NB4 (cell line): ENCODE measurements around the gene CRYGD.

Experiments used
- DNase-seq: peaks from one replicate; pipeline ENCODE4 v3.0.0; 2010; ENCODE audit warnings: low read depth
- H3K4me3 ChIP-seq: one replicate; pipeline ENCODE4 v1.5.1; 2011; ENCODE audit warnings: mild to moderate bottlenecking, low read depth, low read length, moderate library complexity
- MYC ChIP-seq: IDR thresholded peaks from 2 replicates; pipeline ENCODE4 v1.6.1; 2011; ENCODE audit warnings: low read depth, low read length
- POLR2A ChIP-seq: IDR thresholded peaks from 2 replicates; pipeline ENCODE4 v1.6.1; 2011; ENCODE audit warnings: mild to moderate bottlenecking; ENCODE audit not compliant: insufficient read length; ENCODE audit errors: extremely low read depth
- TF ChIP-seq, protein P1 (sequence below): IDR thresholded peaks from one replicate; pipeline ENCODE4 v1.5.1; 2012; ENCODE audit warnings: low read depth, low read length
- TF ChIP-seq, protein P2 (sequence below): IDR thresholded peaks from 2 replicates; pipeline ENCODE4 v1.6.1; 2011; ENCODE audit warnings: low read depth, low read length

Gene CRYGD

DNA sequence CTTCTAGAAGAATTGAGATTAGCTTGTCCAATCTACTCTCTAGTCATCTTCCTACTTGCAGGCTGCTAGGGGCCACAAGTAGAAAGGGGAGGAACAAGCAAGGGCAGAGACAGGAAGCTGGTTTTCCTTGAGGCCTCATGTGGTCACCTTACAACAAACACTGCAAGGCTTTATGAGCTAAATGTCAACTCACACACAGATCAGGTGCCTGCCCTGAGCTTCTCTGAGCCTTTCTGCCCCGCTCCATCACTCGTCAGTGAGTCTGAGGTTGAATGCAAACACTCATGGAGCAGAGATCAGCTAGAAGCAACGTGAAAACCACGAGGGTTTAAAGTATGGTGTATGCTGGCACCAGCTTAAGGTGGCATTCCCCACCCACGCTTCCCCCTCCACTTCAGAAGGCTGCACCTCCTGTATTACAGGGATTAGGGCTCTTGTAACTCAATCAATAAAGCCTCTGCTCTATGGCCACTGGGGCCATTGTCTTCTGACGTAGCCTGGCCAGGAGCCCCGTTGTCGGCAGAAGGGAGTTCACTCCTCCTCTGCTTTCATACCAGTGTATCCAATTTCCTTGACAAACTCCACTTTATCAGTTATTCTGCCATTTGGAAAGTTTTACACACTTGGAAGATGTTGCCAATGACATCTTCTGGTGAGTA, 10.7 kb upstream of the CRYGD start:
- TF ChIP-seq, protein P1, sequence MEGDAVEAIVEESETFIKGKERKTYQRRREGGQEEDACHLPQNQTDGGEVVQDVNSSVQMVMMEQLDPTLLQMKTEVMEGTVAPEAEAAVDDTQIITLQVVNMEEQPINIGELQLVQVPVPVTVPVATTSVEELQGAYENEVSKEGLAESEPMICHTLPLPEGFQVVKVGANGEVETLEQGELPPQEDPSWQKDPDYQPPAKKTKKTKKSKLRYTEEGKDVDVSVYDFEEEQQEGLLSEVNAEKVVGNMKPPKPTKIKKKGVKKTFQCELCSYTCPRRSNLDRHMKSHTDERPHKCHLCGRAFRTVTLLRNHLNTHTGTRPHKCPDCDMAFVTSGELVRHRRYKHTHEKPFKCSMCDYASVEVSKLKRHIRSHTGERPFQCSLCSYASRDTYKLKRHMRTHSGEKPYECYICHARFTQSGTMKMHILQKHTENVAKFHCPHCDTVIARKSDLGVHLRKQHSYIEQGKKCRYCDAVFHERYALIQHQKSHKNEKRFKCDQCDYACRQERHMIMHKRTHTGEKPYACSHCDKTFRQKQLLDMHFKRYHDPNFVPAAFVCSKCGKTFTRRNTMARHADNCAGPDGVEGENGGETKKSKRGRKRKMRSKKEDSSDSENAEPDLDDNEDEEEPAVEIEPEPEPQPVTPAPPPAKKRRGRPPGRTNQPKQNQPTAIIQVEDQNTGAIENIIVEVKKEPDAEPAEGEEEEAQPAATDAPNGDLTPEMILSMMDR, result no peak
- TF ChIP-seq, protein P2, sequence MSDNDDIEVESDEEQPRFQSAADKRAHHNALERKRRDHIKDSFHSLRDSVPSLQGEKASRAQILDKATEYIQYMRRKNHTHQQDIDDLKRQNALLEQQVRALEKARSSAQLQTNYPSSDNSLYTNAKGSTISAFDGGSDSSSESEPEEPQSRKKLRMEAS, result peak; percentile 42; the same call in 1 of the 2 replicates
- no peak for TF ChIP-seq POLR2A
- no peak; the same call in 1 of the 2 replicates for TF ChIP-seq MYC
- H3K4me3 ChIP-seq, result no peak overlapping the region
- peak; percentile 88 for DNase-seq

DNA sequence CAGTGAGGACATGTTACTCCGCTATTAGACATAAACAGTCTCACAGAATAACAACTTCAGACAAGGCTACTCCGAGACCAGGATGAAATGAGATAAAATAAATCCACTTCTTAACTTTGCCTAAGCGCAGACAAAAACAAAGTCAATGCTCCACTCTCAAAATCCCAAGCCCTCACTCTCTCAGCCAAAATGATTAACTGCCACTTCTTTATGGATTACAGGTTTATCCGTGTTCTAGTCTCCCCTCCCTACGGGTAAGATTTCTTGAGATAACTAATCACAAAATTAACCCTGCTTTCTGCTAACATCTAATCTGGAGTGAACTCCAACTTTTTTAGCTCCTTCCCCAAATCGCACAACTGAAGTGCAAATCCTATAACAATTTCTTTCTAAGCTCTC, 6.4 kb upstream of the CRYGD start:
- TF ChIP-seq, protein P2, result no peak
- TF ChIP-seq, protein P1, result no peak
- no peak for TF ChIP-seq POLR2A
- no peak for TF ChIP-seq MYC
- no peak for DNase-seq
- no peak overlapping the region for H3K4me3 ChIP-seq

DNA sequence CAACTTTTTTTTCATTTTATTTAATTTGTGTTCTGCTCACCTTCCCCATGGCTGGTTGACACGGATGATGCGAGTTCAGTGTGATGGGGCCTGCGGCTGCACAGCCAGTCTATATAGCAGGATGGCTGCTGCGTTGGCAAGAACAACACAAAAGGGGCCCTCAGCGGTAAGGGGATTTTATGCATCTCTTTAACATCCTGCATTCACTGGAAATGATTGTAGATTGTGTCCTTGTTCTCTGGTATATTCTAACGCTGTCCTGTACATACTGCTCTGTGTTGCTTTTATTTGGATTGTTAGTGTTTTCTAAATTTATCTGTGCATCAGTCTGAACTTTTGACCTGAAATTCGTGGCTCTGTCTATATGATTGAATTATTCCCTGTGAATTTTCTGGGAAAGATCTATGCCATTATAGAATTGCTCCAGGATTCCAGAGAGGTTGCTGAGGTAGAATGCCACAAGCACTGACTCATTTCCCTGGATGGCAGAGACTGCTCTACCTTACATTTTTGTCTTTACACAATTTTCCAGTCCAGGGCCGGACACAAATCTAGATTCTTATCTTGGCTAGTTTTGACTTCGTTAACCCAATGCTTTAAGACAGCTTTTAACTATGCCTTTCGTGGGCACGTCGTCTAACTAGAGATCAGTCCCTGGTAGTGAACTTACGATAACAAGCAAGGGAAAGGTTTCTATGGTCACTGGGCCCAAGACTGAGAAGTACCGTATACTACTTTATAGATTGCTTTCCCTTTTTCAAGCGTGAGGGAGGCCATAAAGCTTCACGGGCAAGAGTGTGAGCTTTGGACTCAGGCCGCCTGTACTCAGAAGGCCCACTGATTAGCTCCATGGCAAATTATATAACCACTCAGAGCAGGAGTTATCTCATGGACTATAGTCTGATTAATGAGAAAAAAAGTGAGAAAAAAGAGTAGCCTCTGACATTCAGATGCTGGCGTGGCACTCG, 5.7 kb upstream of the CRYGD start, which contains the start of gene CRYGC:
TSS of gene CRYGC (minus strand) at position 85 of the 968 bp plus-strand sequence. CDS start at position 49, 36 bp downstream.
- TF ChIP-seq, protein P2, result no peak
- no peak for TF ChIP-seq POLR2A
- TF ChIP-seq MYC, result no peak
- TF ChIP-seq, protein P1, result no peak
- no peak for DNase-seq
- H3K4me3 ChIP-seq, result no peak within 1 kb of the TSS

DNA sequence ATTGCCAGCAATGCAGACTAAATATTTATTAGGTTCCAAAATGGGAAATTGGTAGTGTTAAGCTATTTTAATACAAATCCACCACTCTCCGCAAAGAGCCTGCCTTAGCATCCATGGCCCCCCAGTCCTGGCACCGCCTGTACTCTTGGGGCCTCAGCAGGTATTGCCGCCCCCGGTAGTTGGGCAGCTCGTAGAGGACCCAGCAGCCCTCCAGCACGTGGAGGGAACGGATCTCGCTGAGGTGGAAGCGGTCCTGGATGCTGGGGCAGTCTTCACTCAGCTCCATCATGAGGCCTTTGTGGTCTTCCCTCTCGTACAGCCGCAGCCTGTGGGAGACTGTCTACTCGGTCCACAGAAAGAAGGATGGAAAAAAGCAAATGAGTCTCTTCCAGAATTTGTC, 3.8 kb upstream of the CRYGD start:
- TF ChIP-seq, protein P2, result no peak
- TF ChIP-seq, protein P1, result no peak
- TF ChIP-seq POLR2A, result no peak
- TF ChIP-seq MYC, result no peak
- no peak overlapping the region for H3K4me3 ChIP-seq
- DNase-seq, result no peak

DNA sequence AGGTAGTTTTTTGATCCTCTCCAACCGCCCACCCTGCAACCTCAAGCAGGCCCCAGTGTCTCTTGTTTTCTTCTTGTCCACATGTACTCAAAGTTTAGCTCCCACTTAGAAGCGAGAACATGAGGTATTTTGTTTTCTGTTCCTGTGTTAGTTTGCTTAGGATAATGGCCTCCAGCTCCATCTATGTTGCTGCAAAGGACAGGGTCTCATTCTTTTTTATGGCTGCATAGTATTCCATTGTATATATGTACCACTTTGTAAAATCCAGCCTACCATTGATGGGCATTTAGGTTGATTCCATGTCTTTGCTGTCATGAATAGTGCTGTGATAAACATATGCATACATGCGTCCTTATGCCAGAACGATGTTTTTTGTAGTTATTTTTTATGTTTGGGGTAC, 2.8 kb upstream of the CRYGD start:
- no peak overlapping the region for H3K4me3 ChIP-seq
- DNase-seq, result no peak
- TF ChIP-seq MYC, result no peak
- TF ChIP-seq, protein P1, result no peak
- TF ChIP-seq, protein P2, result no peak
- no peak for TF ChIP-seq POLR2A
